A549 (cell line): ENCODE results near the gene MAP3K5. TPM values are rescaled to one million over a fixed set of nuclear protein-coding genes. Genes with fewer than 3 reads are reported as not detected.
A peak's percentile ranks its signal among the peaks of the same experiment; 100 is the strongest.

Experiments
- ATAC-seq, 2 experiments: fragments of 200-7000 bp in 1 of 2; fragments of >200 bp in 1 of 2; cut with Nextera tagmentation in 1 of 2; cut with Tn5 transposase in 1 of 2; 3 replicates each; pipeline versions ENCODE4 v1.8.0 to v1.9.1; 2018 to 2020; ENCODE audit warnings: mild to moderate bottlenecking in 1 of 2, moderate library complexity in 1 of 2
- CTCF ChIA-PET: fragments of 300-600 bp; sonication (Branson Sonifier 250); formaldehyde crosslinking; extraction: SDS; loops from one replicate; lab custom pipeline; 2021; ENCODE audit warnings: antibody characterized with exemption, inconsistent platforms; lab: Yijun Ruan, JAX
- POLR2A ChIA-PET: fragments of 350-600 bp; formaldehyde crosslinking; extraction: SDS; loops from one replicate; lab custom pipeline; 2021; ENCODE audit warnings: antibody characterized with exemption, inconsistent platforms; lab: Yijun Ruan, JAX
- DNase-seq, 2 experiments: peaks; one replicate each; pipeline versions ENCODE4 v3.0.0 to v3.0.0-alpha.2; 2011 to 2016; ENCODE audit warnings: low read depth in 1 of 2, low spot score in 1 of 2
- FAIRE-seq: peaks from 2 replicates; lab custom pipeline; 2011; peaks lifted over from hg19 to GRCh38; lab: Jason Lieb, UNC
- H3K27ac ChIP-seq, 2 experiments: fragments of >200 bp; sonication (Bioruptor Twin); formaldehyde crosslinking; 3 replicates each; pipeline ENCODE4 v1.5.1; 2016 to 2017
- H3K4me1 ChIP-seq: fragments of >200 bp; sonication (Bioruptor Twin); formaldehyde crosslinking; 3 replicates; pipeline ENCODE4 v1.6.1; 2016
- H3K4me2 ChIP-seq: fragments of >200 bp; sonication (Bioruptor Twin); formaldehyde crosslinking; 3 replicates; pipeline ENCODE4 v1.6.1; 2016
- H3K4me3 ChIP-seq: fragments of >200 bp; sonication (Bioruptor Twin); formaldehyde crosslinking; 3 replicates; pipeline ENCODE4 v1.5.1; 2016
- H3K9me3 ChIP-seq: fragments of >200 bp; sonication (Bioruptor Twin); formaldehyde crosslinking; 3 replicates; pipeline ENCODE4 v1.6.1; 2016
- BHLHE40 ChIP-seq: IDR thresholded peaks from 2 replicates; pipeline ENCODE4 v1.6.1; 2012; ENCODE audit warnings: low read depth, low read length, inconsistent platforms
- CBX2 ChIP-seq: fragments of 200-600 bp; sonication (generic); IDR thresholded peaks from 2 replicates; pipeline ENCODE4 v1.6.1; 2016; ENCODE audit warnings: low read depth, mild to moderate bottlenecking, borderline replicate concordance
- CEBPB ChIP-seq, 2 experiments: fragments of >200 bp in 1 of 2; sonication (Bioruptor Twin) in 1 of 2; formaldehyde crosslinking in 1 of 2; IDR thresholded peaks; 2 replicates each; pipeline ENCODE4 v1.6.1; 2012 to 2016
- CHD4 ChIP-seq: fragments of 200-600 bp; sonication (generic); IDR thresholded peaks from 2 replicates; pipeline ENCODE4 v1.6.1; 2016; ENCODE audit warnings: antibody characterized with exemption, mild to moderate bottlenecking, borderline replicate concordance
- CTCF ChIP-seq: fragments of >200 bp; sonication (Bioruptor Twin); formaldehyde crosslinking; IDR thresholded peaks from 3 replicates; pipeline ENCODE4 v1.5.1; 2016
- E2F6 ChIP-seq: IDR thresholded peaks from 2 replicates; pipeline ENCODE4 v1.6.1; 2012; ENCODE audit warnings: low read depth, borderline replicate concordance
- EHF ChIP-seq: fragments of 250-450 bp; sonication (Bioruptor Pico); IDR thresholded peaks from 2 replicates; pipeline ENCODE4 v1.5.0; 2020; ENCODE audit warnings: mild to moderate bottlenecking
- ELK1 ChIP-seq: fragments of 150-350 bp; IDR thresholded peaks from 2 replicates; pipeline ENCODE4 v1.6.1; 2014; ENCODE audit warnings: low read depth, mild to moderate bottlenecking, low read length
- FOSL2 ChIP-seq, 2 experiments: fragments of 450-650 bp in 1 of 2; fragments of >200 bp in 1 of 2; sonication (Bioruptor Twin) in 1 of 2; formaldehyde crosslinking; IDR thresholded peaks; 2 replicates each; pipeline versions ENCODE4 v1.5.0 to v1.6.1; 2016 to 2020; ENCODE audit warnings: mild to moderate bottlenecking in 1 of 2, moderate library complexity in 1 of 2
- HMGXB4 ChIP-seq: fragments of 250-450 bp; sonication (Bioruptor Pico); IDR thresholded peaks from 2 replicates; pipeline ENCODE4 v1.5.0; 2021; ENCODE audit warnings: mild to moderate bottlenecking, moderate library complexity, borderline replicate concordance
- JUNB ChIP-seq: fragments of >200 bp; sonication (Bioruptor Twin); formaldehyde crosslinking; IDR thresholded peaks from 2 replicates; pipeline ENCODE4 v1.6.1; 2016
- MAZ ChIP-seq: fragments of 150-350 bp; IDR thresholded peaks from 2 replicates; pipeline ENCODE4 v1.6.1; 2014; ENCODE audit warnings: antibody characterized with exemption, low read depth, low read length, borderline replicate concordance
- MYC ChIP-seq: IDR thresholded peaks from 2 replicates; pipeline ENCODE4 v1.6.1; 2012; ENCODE audit warnings: mild to moderate bottlenecking, inconsistent platforms, low read length, improper control_type of control experiment, borderline replicate concordance
- NFE2L2 ChIP-seq: fragments of 150-350 bp; conservative IDR thresholded peaks from 2 replicates; pipeline ENCODE4 v1.6.1; 2014; ENCODE audit warnings: low read length
- NPAS2 ChIP-seq: fragments of 250-450 bp; sonication (Bioruptor Pico); IDR thresholded peaks from 2 replicates; pipeline ENCODE4 v1.8.0; 2022; ENCODE audit warnings: mild to moderate bottlenecking, moderate library complexity, borderline replicate concordance
- PHF8 ChIP-seq: fragments of 200-600 bp; sonication (generic); IDR thresholded peaks from 2 replicates; pipeline ENCODE4 v1.6.1; 2016; ENCODE audit warnings: low read depth, mild to moderate bottlenecking, antibody characterized with exemption, moderate library complexity, borderline replicate concordance
- POLR2A ChIP-seq: IDR thresholded peaks from 2 replicates; pipeline ENCODE4 v1.6.1; 2012; ENCODE audit warnings: mild to moderate bottlenecking, low read length
- RAD21 ChIP-seq, 2 experiments: fragments of >200 bp in 1 of 2; sonication (Bioruptor Twin) in 1 of 2; formaldehyde crosslinking in 1 of 2; IDR thresholded peaks in 1 of 2; conservative IDR thresholded peaks in 1 of 2; 2 replicates in 1 of 2; 3 replicates in 1 of 2; pipeline ENCODE4 v1.6.1; 2012 to 2018; ENCODE audit warnings: inconsistent platforms in 1 of 2
- REST ChIP-seq: fragments of 200-600 bp; sonication (generic); IDR thresholded peaks from 2 replicates; pipeline ENCODE4 v1.6.1; 2016; ENCODE audit warnings: antibody characterized with exemption, mild to moderate bottlenecking, moderate library complexity
- RNF2 ChIP-seq: fragments of 200-600 bp; sonication (generic); IDR thresholded peaks from 2 replicates; pipeline ENCODE4 v1.6.1; 2016; ENCODE audit warnings: low read depth, mild to moderate bottlenecking, antibody characterized with exemption, moderate library complexity, borderline replicate concordance
- SREBF2 ChIP-seq: fragments of 450-650 bp; IDR thresholded peaks from 2 replicates; pipeline ENCODE4 v1.6.1; 2014; ENCODE audit warnings: mild to moderate bottlenecking, moderate library complexity
- TFCP2L1 ChIP-seq: fragments of 250-450 bp; sonication (Bioruptor Pico); IDR thresholded peaks from 2 replicates; pipeline ENCODE4 v1.5.0; 2021; ENCODE audit warnings: mild to moderate bottlenecking
- USF2 ChIP-seq: fragments of 450-650 bp; IDR thresholded peaks from 2 replicates; pipeline ENCODE4 v1.6.1; 2014; ENCODE audit warnings: antibody characterized with exemption
- ZC3H11A ChIP-seq: fragments of 450-650 bp; IDR thresholded peaks from 2 replicates; pipeline ENCODE4 v1.6.1; 2014; ENCODE audit warnings: antibody characterized with exemption, mild to moderate bottlenecking
- ZFP36 ChIP-seq: fragments of 450-650 bp; IDR thresholded peaks from 2 replicates; pipeline ENCODE4 v1.6.1; 2014; ENCODE audit warnings: borderline replicate concordance; ENCODE audit not compliant: partially characterized antibody
- WGBS: methylation state at CpG from one replicate; pipeline ENCODE4 v1.1.6; 2017; ENCODE audit errors: missing lambda C conversion rate; 5-methylcytosine and 5-hydroxymethylcytosine counted together
- polyA plus RNA-seq, 4 experiments: library from polyadenylated mRNA; depleted of rRNA in 3 of 4; stranded (reverse); fragments of >200 nt; fragmentation: RNase III in 1 of 4; extraction: RNeasy Plus Mini Kit Qiagen cat#74134 plus additional on column Dnase treatment in 1 of 4; gene quantifications; 2 replicates in 3 of 4; 3 replicates in 1 of 4; pipeline ENCODE4 v1.2.3, GENCODE V29; 2011 to 2017

MAP3K5 gene
- polyA plus RNA-seq, 2 of the 4 experiments (the other 2 are of a cell fraction): 2.1 to 4.1 TPM

- no peak for TF ChIP-seq USF2
- TF ChIP-seq E2F6: no peak
- no peak for TF ChIP-seq FOSL2 (IDR thresholded peaks at IDR 0.05)
- TF ChIP-seq FOSL2 (CRISPR knock-in tag; IDR thresholded peaks at IDR 0.05): no peak
- no peak for TF ChIP-seq RNF2
- TF ChIP-seq EHF (CRISPR knock-in tag): no peak
Measured at GRCh38 chr6:136795386-136795785, 3.1 kb upstream of the MAP3K5 start (continued).

GRCh38 chr6:136793363-136793762 is 1.1 kb upstream of the MAP3K5 start:
- Histone ChIP-seq H3K4me1 (peaks cover 6% of the 10 kb centered on the region; the same call in 2 of the 3 replicates), H3K9me3 (no peaks in the 10 kb centered on the region), H3K4me2 (peak overlapping the region; percentile 75), H3K4me3 (peak overlapping the region; percentile 83), H3K27ac (peak overlapping the region; percentile 95)
- DNase-seq (no peak), FAIRE-seq (no peak), ATAC-seq (no peak)
- ChIA-PET POLR2A (interaction anchor here (1.3 kb wide), 2 partner anchors 183 to 212 kb away, joined by 4 read pairs; no protein-coding TSS in a partner anchor), CTCF (interaction anchor here (0.7 to 5.2 kb wide), 15 partner anchors 11 to 1839 kb away, joined by 3 to 146 read pairs (median 10); no protein-coding TSS in a partner anchor)
- 18% methylated on average over 8 of the region's 8 CpGs for WGBS
- TF ChIP-seq NFE2L2 (no peak), CEBPB (IDR thresholded peaks at IDR 0.05) (no peak), RAD21 (conservative IDR thresholded peaks at IDR 0.05 in 1 of 2, IDR thresholded peaks at IDR 0.05 in 1 of 2) (no peak), TFCP2L1 (CRISPR knock-in tag) (no peak), CBX2 (no peak), ELK1 (no peak), ZFP36 (no peak), SREBF2 (no peak), PHF8 (no peak)
- TF ChIP-seq, all 56 proteins: peak for 0

- no peak for DNase-seq
- Histone ChIP-seq H3K9me3 (no peaks in the 10 kb centered on the region), H3K4me3 (peak overlapping the region; percentile 83), H3K27ac (peak overlapping the region; percentile 95), H3K4me2 (peak overlapping the region; percentile 75), H3K4me1 (peaks cover 13% of the 10 kb centered on the region; the same call in 2 of the 3 replicates)
- 0% methylated on average over 6 of the region's 46 CpGs for WGBS
- CTCF ChIA-PET: interaction anchor here (0.5 to 5.2 kb wide), 69 partner anchors 9 to 1307 kb away, joined by 3 to 146 read pairs (median 4); partner anchors contain the start of genes MAP7 and SLC35D3
- peak; percentile 49 to 78 for ATAC-seq
- POLR2A ChIA-PET: interaction anchor here (0.6 to 1.7 kb wide), 9 partner anchors 17 to 502 kb away, joined by 3 to 15 read pairs (median 4); partner anchors contain the start of gene BCLAF1
- no peak for FAIRE-seq
- TF ChIP-seq RNF2 (no peak), JUNB (no peak), ZC3H11A (no peak), CTCF (no peak), HMGXB4 (CRISPR knock-in tag) (no peak), BHLHE40 (no peak), CEBPB (IDR thresholded peaks at IDR 0.05) (no peak), REST (no peak), CHD4 (no peak), POLR2A (no peak), MAZ (no peak), NPAS2 (no peak), CBX2 (no peak), MYC (no peak)
Measured at GRCh38 chr6:136792095-136792409, 225 bp downstream of the MAP3K5 start.
